Activated gamma-delta T cell (primary cell): ENCODE measurements around the gene C2orf49.
A peak's percentile ranks its signal among the peaks of the same experiment; 100 is the strongest.

Experiments used
- DNase-seq: peaks from one replicate; lab custom pipeline; 2025; lab: John Stamatoyannopoulos, UW

Gene C2orf49

GRCh38 chr2:105383432-105384166 lies 46.3 kb downstream of the C2orf49 start:
- DNase-seq, result no peak

- DNase-seq, result no peak
These were observed 46.9 kb downstream of the C2orf49 start for GRCh38 chr2:105384216-105384615.

GRCh38 chr2:105384861-105385260 lies 47.5 kb downstream of the C2orf49 start:
- no peak for DNase-seq

- DNase-seq, result no peak
These were observed 48.6 kb downstream of the C2orf49 start for GRCh38 chr2:105385731-105386540.

- no peak for DNase-seq
These were observed 49.9 kb downstream of the C2orf49 start for GRCh38 chr2:105387225-105387624.

- no peak for DNase-seq
These were observed 51.6 kb downstream of the C2orf49 start for GRCh38 chr2:105388971-105389381.

- DNase-seq, result no peak
These were observed 53.1 kb downstream of the C2orf49 start for GRCh38 chr2:105390454-105390853.

GRCh38 chr2:105391058-105391627 lies 53.8 kb downstream of the C2orf49 start:
- no peak for DNase-seq

- DNase-seq, result no peak
These were observed 54.7 kb downstream of the C2orf49 start for GRCh38 chr2:105391763-105392662.

- DNase-seq, result no peak
These were observed 56.2 kb downstream of the C2orf49 start for GRCh38 chr2:105393373-105394055.

- no peak for DNase-seq
These were observed 57.7 kb downstream of the C2orf49 start for GRCh38 chr2:105394951-105395611.

- no peak for DNase-seq
These were observed 58.4 kb downstream of the C2orf49 start for GRCh38 chr2:105395691-105396090.

- DNase-seq, result no peak
These were observed 59.1 kb downstream of the C2orf49 start for GRCh38 chr2:105396254-105397024.

- DNase-seq, result no peak
These were observed 59.8 kb downstream of the C2orf49 start for GRCh38 chr2:105397025-105397722.

GRCh38 chr2:105397953-105398335 lies 60.6 kb downstream of the C2orf49 start:
- DNase-seq, result no peak

GRCh38 chr2:105398336-105399206 lies 61.2 kb downstream of the C2orf49 start, which contains the start of gene FHL2:
FHL2 (minus strand) TSS chr2:105399051; CDS start chr2:105386516, 12,535 bp downstream.
- DNase-seq, result peak; percentile 39
